ENCODE results near the gene ZNF281.

DNA sequence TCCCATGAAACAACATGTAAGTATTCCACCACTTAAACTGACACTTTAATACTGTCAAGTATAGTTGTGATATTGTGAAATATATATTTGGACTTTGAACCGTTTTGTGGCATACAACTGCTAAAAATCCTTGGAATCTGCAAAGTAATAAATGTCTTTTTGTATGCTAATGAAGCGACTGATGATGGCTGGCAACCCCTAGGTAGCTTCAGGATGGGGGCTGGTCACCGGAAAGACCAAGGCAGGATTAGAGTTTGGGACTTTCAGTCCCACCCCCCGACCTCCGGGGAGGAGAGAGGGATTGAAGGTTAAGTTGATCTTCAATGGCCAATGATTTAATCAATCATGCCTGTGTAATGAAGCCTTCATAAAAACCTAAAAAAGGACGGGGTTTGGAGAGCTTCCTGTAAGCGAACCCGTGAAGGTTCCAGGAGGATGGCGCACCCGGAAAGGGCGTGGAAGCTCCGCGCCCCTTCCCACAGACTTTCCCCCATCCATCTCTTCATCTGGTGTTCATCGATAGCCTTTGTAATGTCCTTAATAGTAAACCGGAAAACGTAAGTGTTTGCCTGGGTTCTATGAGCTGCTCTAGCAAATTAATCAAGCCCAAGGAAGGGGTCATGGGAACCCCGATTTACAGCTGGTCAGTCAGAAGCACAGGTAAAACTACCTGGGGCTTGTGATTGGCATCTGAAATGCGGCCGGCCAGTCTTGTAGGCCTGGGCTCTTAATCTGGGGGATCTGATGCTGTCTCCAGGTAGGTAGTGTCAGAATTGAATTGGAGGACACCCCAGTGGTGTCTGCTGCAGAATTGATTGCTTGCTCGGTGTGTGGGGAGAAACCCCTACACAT is 1.8 kb upstream of the ZNF281 start:
- TF ChIP-seq CTCF (IDR thresholded peaks at IDR 0.05; ENCODE audit: low read length) (no peak), EZH2phosphoT487 (IDR thresholded peaks at IDR 0.05; ENCODE audit: low read length) (no peak), EZH2 (optimal IDR thresholded peaks at IDR 0.05; ENCODE audit: low read depth, low read length) (no peak)

All from MM.1S (cell line).